Endothelial cell (in vitro differentiated cells): ENCODE measurements around the gene ATP6V1G1. TPM values are rescaled to one million over a fixed set of nuclear protein-coding genes. Genes with fewer than 3 reads are reported as not detected.

Experiments
- DNase-seq: peaks from one replicate; pipeline ENCODE4 v3.0.0; 2021; ENCODE audit warnings: low spot score
- H3K27ac Mint-ChIP-seq: one replicate; pipeline ENCODE4 v1.8.0; 2021; ENCODE audit warnings: mixed read lengths, inconsistent platforms; ENCODE audit not compliant: unreplicated experiment
- H3K27me3 Mint-ChIP-seq: one replicate; pipeline ENCODE4 v1.8.0; 2021; ENCODE audit warnings: mild to moderate bottlenecking, moderate library complexity, mixed read lengths, inconsistent platforms; ENCODE audit not compliant: unreplicated experiment
- H3K36me3 Mint-ChIP-seq: one replicate; pipeline ENCODE4 v1.8.0; 2021; ENCODE audit warnings: mild to moderate bottlenecking, low read depth, mixed read lengths, inconsistent platforms; ENCODE audit not compliant: unreplicated experiment
- H3K4me1 Mint-ChIP-seq: one replicate; pipeline ENCODE4 v1.8.0; 2021; ENCODE audit warnings: mild to moderate bottlenecking, mixed read lengths, inconsistent platforms; ENCODE audit not compliant: unreplicated experiment
- H3K4me3 Mint-ChIP-seq: one replicate; pipeline ENCODE4 v1.8.0; 2021; ENCODE audit warnings: mild to moderate bottlenecking, mixed read lengths, inconsistent platforms; ENCODE audit not compliant: unreplicated experiment
- H3K9me3 Mint-ChIP-seq: one replicate; pipeline ENCODE4 v1.8.0; 2021; ENCODE audit warnings: mixed read lengths, inconsistent platforms; ENCODE audit not compliant: unreplicated experiment
- total RNA-seq: library from RNA; stranded (reverse); fragmentation: NEBNext Ultra II Directional; extraction: Animal tissue kit (Norgen Biotek cat#: 25700); gene quantifications from one replicate; pipeline ENCODE4 v1.2.1, GENCODE V29; 2021; ENCODE audit not compliant: unreplicated experiment
- TF ChIP-seq, protein P1 (sequence below): fragments of 200-600 bp; sonication (generic); IDR thresholded peaks from one replicate; pipeline ENCODE4 v1.5.0; 2021; ENCODE audit warnings: antibody characterized with exemption; ENCODE audit not compliant: unreplicated experiment

The ATP6V1G1 gene
- total RNA-seq, 1 donor from 2014 or later = 96.0 TPM

DNA sequence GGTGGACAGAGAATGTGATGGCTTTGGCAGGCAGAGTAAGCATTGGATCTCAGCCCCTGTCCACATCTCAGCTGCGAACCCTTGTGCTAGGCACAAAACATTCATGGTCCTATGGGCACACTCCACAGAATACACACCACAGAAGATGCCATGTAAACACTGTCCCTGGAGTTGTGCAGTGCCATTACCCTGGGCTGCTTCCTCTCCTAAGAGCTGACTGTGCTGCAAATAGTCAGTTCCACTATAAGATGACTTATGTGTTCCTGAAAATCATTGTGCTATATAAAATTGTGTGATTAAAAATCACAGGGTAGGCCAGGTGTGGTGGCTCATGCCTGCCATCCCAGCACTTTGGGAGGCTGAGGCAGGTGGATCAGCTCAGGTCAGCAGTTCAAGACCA, 31.9 kb upstream of the ATP6V1G1 start:
- no peaks in the 10 kb centered on the region for H3K9me3 Mint-ChIP-seq
- H3K4me1 Mint-ChIP-seq = no peaks in the 10 kb centered on the region
- H3K36me3 Mint-ChIP-seq = no peaks in the 10 kb centered on the region
- TF ChIP-seq, protein P1, sequence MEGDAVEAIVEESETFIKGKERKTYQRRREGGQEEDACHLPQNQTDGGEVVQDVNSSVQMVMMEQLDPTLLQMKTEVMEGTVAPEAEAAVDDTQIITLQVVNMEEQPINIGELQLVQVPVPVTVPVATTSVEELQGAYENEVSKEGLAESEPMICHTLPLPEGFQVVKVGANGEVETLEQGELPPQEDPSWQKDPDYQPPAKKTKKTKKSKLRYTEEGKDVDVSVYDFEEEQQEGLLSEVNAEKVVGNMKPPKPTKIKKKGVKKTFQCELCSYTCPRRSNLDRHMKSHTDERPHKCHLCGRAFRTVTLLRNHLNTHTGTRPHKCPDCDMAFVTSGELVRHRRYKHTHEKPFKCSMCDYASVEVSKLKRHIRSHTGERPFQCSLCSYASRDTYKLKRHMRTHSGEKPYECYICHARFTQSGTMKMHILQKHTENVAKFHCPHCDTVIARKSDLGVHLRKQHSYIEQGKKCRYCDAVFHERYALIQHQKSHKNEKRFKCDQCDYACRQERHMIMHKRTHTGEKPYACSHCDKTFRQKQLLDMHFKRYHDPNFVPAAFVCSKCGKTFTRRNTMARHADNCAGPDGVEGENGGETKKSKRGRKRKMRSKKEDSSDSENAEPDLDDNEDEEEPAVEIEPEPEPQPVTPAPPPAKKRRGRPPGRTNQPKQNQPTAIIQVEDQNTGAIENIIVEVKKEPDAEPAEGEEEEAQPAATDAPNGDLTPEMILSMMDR = no peak
- H3K27ac Mint-ChIP-seq = no peak overlapping the region
- no peak for DNase-seq
- peaks cover 2% of the 10 kb centered on the region for H3K27me3 Mint-ChIP-seq
- no peak overlapping the region for H3K4me3 Mint-ChIP-seq

DNA sequence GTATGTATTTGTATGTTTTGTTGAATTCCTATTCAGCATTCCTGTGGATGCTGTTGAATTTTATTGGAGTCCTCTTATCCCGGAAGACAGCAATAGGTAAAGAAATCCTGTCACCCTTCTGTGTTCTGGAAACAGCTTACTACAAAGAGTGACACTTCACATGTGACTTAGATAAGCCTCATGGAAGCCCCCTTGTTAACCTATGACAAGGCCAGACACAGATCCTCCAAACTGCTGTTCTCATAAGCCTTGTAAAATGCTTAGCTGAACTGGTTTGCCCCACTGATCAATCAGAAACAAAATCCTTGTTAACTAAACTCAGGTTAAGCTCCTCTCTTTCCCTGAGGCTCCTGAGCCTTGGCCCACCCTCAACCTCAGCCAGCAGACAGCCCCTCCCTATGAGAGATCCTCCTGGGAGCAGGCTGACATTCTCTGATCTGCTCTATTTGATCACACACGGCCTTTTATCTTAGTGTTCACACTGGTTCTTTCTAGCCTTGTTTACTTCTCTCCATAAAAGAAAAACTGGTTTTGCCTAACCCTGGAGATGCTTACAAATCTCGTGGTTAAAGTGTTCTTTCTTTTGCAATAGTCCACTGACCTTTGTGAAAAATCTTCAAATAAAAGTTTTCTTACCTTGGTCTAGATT, 29.4 kb upstream of the ATP6V1G1 start:
- no peaks in the 10 kb centered on the region for H3K9me3 Mint-ChIP-seq
- H3K4me3 Mint-ChIP-seq = no peak overlapping the region
- TF ChIP-seq, protein P1 = no peak
- no peak overlapping the region for H3K27ac Mint-ChIP-seq
- peaks cover 5% of the 10 kb centered on the region for H3K27me3 Mint-ChIP-seq
- H3K4me1 Mint-ChIP-seq = no peaks in the 10 kb centered on the region
- no peak for DNase-seq
- H3K36me3 Mint-ChIP-seq = no peaks in the 10 kb centered on the region

DNA sequence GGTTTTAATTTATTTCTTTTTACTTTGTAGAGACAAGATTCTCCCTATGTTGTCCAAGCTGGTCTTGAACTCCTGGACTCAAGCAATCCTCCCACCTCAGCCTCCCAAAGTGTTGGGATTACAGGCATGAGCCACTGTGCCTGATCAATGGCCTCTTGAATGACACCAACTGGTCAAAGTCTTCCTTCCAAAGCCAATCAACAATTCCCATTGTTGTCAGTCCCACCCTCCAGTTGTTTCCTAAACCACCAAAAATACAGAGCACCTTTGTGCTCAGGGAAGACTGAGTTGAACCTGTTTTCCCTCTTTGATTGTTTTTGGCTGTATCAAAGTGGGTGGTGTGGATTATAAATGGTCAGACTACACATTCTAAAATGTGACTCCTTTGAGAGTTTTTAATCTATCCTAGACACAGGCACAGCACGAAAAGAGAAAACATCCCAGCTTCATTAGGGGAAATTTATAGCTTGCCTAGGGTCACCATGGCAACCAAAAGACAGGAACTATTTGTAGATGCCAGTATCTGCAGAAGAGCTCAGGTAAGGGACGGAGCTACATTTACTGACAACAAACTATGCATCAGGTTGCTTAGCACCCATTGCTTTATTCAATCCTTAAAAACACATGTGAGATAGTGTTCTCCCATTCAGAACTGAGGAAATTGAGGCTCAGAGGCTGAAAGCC, 27.6 kb upstream of the ATP6V1G1 start:
- no peaks in the 10 kb centered on the region for H3K4me1 Mint-ChIP-seq
- TF ChIP-seq, protein P1 = no peak
- H3K36me3 Mint-ChIP-seq = no peaks in the 10 kb centered on the region
- H3K27me3 Mint-ChIP-seq = peaks cover 5% of the 10 kb centered on the region
- H3K9me3 Mint-ChIP-seq = no peaks in the 10 kb centered on the region
- peak overlapping the region; percentile 24 for H3K27ac Mint-ChIP-seq
- peak; percentile 12 for DNase-seq
- H3K4me3 Mint-ChIP-seq = no peak overlapping the region

DNA sequence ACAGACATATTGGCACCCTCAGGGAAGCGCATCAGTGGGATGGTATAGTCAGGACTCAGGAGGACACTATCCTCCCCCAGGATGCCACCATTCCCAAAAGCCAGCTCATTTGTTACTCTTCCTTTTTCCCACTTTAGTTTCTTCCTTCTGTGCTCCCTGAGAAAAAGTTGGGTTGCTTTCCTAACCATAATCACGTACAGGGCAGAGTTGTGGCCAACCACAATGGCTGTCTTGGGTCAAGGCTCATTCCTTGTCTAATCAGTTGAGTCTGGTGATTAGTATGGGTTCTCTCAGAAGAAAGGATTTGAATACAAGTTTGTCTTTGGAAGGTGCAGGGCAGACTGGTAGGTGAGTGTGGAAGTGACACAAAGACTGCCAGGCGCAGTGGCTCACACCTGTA, 26.6 kb upstream of the ATP6V1G1 start:
- no peak overlapping the region for H3K4me3 Mint-ChIP-seq
- no peaks in the 10 kb centered on the region for H3K36me3 Mint-ChIP-seq
- no peaks in the 10 kb centered on the region for H3K4me1 Mint-ChIP-seq
- no peak overlapping the region for H3K27ac Mint-ChIP-seq
- TF ChIP-seq, protein P1 = no peak
- no peak for DNase-seq
- H3K9me3 Mint-ChIP-seq = no peaks in the 10 kb centered on the region
- peaks cover 4% of the 10 kb centered on the region for H3K27me3 Mint-ChIP-seq

DNA sequence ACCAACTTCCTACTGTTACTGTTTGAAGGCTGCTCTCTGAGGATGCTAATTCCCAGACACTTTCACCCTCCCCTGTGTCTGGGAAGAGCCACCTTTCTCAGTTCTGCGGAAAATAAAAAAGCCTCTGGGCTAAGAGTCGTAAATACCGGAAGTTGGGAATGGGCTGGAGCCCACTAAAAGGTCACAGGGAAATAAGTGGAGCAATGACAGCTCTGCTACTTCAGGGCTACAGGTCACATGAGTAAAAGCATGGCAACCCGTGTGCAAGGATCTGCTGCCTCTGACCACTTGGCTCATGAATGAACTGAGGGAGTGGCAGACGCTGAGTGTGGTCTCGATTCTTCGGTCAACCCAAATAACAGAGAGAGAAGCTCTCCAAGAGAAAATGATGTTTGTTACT, 25.8 kb upstream of the ATP6V1G1 start:
- H3K4me3 Mint-ChIP-seq = no peak overlapping the region
- TF ChIP-seq, protein P1 = no peak

More for the DNA sequence above, 25.8 kb upstream of the ATP6V1G1 start:
- Mint-ChIP-seq H3K4me1 (no peaks in the 10 kb centered on the region), H3K9me3 (no peaks in the 10 kb centered on the region), H3K27ac (no peak overlapping the region), H3K27me3 (peaks cover 6% of the 10 kb centered on the region), H3K36me3 (no peaks in the 10 kb centered on the region)
- no peak for DNase-seq
